ENCODE results near the gene APBB1. TPM values are rescaled to one million over a fixed set of nuclear protein-coding genes. Genes with fewer than 3 reads are reported as not detected.
A peak's percentile ranks its signal among the peaks of the same experiment; 100 is the strongest.

APBB1 gene
- total RNA-seq, 4 donors from 2014 or later = 36.4 to 54.1 (median 45.4) TPM

GRCh38 chr11:6405052-6405667, 13.7 kb downstream of the APBB1 start:
- no peaks in the 10 kb centered on the region for H3K27me3 ChIP-seq
- peaks cover 0 to 8% of the 10 kb centered on the region in 2 donors for H3K36me3 ChIP-seq
- peak in 1 of 2 donors; percentile 36 for DNase-seq
- no peak overlapping the region for H3K4me3 ChIP-seq (replicated peaks in 1 of 3)
- no peak overlapping the region for H3K27ac ChIP-seq
- no peaks in the 10 kb centered on the region for H3K9me3 ChIP-seq
- WGBS, 2 donors = 80 to 94% methylated on average over 2 to 11 of the region's 13 CpGs
- H3K4me1 ChIP-seq = no peaks in the 10 kb centered on the region
- intact Hi-C loops (cut with DNase I) = no loop called here
- TF ChIP-seq POLR2A (IDR thresholded peaks at IDR 0.05) = no peak
- TF ChIP-seq, protein P1, sequence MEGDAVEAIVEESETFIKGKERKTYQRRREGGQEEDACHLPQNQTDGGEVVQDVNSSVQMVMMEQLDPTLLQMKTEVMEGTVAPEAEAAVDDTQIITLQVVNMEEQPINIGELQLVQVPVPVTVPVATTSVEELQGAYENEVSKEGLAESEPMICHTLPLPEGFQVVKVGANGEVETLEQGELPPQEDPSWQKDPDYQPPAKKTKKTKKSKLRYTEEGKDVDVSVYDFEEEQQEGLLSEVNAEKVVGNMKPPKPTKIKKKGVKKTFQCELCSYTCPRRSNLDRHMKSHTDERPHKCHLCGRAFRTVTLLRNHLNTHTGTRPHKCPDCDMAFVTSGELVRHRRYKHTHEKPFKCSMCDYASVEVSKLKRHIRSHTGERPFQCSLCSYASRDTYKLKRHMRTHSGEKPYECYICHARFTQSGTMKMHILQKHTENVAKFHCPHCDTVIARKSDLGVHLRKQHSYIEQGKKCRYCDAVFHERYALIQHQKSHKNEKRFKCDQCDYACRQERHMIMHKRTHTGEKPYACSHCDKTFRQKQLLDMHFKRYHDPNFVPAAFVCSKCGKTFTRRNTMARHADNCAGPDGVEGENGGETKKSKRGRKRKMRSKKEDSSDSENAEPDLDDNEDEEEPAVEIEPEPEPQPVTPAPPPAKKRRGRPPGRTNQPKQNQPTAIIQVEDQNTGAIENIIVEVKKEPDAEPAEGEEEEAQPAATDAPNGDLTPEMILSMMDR (IDR thresholded peaks at IDR 0.05) = no peak

- TF ChIP-seq POLR2A (IDR thresholded peaks at IDR 0.05) = no peak
- TF ChIP-seq, protein P1 (IDR thresholded peaks at IDR 0.05) = no peak
- H3K27me3 ChIP-seq = no peaks in the 10 kb centered on the region
- H3K27ac ChIP-seq = no peak overlapping the region
- peaks cover 0 to 2% of the 10 kb centered on the region in 2 donors for H3K36me3 ChIP-seq
- no peaks in the 10 kb centered on the region for H3K4me1 ChIP-seq
- no peak overlapping the region for H3K4me3 ChIP-seq (replicated peaks in 1 of 3)
- no peak for DNase-seq
- no peaks in the 10 kb centered on the region for H3K9me3 ChIP-seq
- WGBS, 2 donors = 83 to 84% methylated on average over 16 of the region's 16 CpGs
- intact Hi-C loops (cut with DNase I) = no loop called here
Observed at GRCh38 chr11:6404342-6405051, 14.4 kb downstream of the APBB1 start.

DNA sequence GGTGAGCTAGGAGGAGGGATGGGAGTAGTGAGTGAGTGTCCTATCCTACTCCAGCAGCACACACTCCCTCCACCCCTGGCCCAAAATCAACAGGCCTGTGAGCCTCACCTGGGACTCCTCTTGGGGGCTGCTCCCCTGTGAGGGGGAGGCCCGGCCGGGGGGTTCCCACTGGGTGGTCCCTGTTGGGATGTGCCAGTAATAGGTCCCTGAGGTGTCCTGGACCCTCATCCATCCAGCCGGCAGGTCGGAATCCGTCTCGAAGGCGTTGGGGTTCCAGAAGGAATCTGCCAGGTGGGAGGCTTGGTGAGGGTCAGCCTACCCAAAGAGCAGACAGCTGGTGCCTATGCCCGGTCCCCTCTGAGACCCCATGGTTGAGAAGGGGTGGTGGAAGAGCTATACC, 15.4 kb downstream of the APBB1 start:
- intact Hi-C loops (cut with DNase I) = no loop called here
- TF ChIP-seq POLR2A (IDR thresholded peaks at IDR 0.05) = no peak
- TF ChIP-seq, protein P1 (IDR thresholded peaks at IDR 0.05) = no peak
- WGBS, 2 donors = 86 to 97% methylated on average over 1 to 6 of the region's 8 CpGs
- Histone ChIP-seq H3K27ac (no peak overlapping the region), H3K36me3 (no peaks in the 10 kb centered on the region), H3K4me1 (no peaks in the 10 kb centered on the region), H3K27me3 (no peaks in the 10 kb centered on the region), H3K4me3 (replicated peaks in 1 of 3) (no peak overlapping the region), H3K9me3 (no peaks in the 10 kb centered on the region)
- no peak for DNase-seq

- Histone ChIP-seq H3K4me3 (replicated peaks in 1 of 3) (no peak overlapping the region), H3K27me3 (no peaks in the 10 kb centered on the region), H3K9me3 (no peaks in the 10 kb centered on the region), H3K27ac (no peak overlapping the region), H3K36me3 (peaks cover 0 to 1% of the 10 kb centered on the region in 2 donors), H3K4me1 (no peaks in the 10 kb centered on the region)
- intact Hi-C loops (cut with DNase I) = no loop called here
- TF ChIP-seq, protein P1 (IDR thresholded peaks at IDR 0.05) = no peak
- no peak for TF ChIP-seq POLR2A (IDR thresholded peaks at IDR 0.05)
- no peak for DNase-seq
- 91 to 98% methylated on average over 7 of the region's 7 CpGs for WGBS, 2 donors
Observed at GRCh38 chr11:6402561-6402981, 16.3 kb downstream of the APBB1 start.

- no peak for DNase-seq
- no peak overlapping the region for H3K4me3 ChIP-seq (replicated peaks in 1 of 3)
- H3K4me1 ChIP-seq = no peaks in the 10 kb centered on the region
- no peak overlapping the region for H3K27ac ChIP-seq
- no peaks in the 10 kb centered on the region for H3K27me3 ChIP-seq
- 88 to 93% methylated on average over 11 to 12 of the region's 12 CpGs for WGBS, 2 donors
- H3K9me3 ChIP-seq = no peaks in the 10 kb centered on the region
- TF ChIP-seq, protein P1 (IDR thresholded peaks at IDR 0.05) = no peak
- no peak for TF ChIP-seq POLR2A (IDR thresholded peaks at IDR 0.05)
- intact Hi-C loops (cut with DNase I) = no loop called here
- H3K36me3 ChIP-seq = peaks cover 0 to 3% of the 10 kb centered on the region in 2 donors
Observed at GRCh38 chr11:6402061-6402470, 16.8 kb downstream of the APBB1 start.

Data from thyroid gland (tissue), 4 donors.